ENCODE results near the gene TCL1B. TPM values are rescaled to one million over a fixed set of nuclear protein-coding genes. Genes with fewer than 3 reads are reported as not detected.

TCL1B gene
- total and polyA plus RNA-seq, 2 of the 4 experiments (the other 2 are of a cell fraction), result not detected

DNA sequence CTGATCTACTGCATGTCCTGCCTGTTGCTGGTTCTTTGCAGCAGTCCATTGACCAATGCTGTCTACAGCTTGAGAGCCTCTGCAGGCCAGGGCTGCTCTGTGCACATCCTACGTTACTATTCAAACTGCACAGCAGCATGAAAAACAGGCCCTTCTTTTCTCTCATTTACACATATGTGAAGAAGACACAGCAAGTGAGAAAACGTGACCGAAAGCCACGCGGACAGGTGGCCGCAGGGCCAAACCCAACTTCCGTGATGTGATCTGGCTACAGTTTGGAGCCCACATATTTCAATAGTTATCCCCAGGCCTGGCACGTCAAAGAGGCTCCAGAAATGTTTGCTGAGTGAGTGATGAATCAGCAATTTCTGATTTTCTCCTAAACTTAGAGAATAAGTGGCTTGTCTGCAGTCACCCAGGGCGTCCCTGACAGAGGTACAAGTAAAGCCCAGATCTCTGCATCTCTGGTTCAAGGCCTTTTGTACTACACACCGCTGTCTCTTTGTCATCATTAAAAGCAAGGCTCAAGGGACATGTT lies 17.9 kb upstream of the TCL1B start:
- H3K9me3 ChIP-seq (ENCODE audit: control insufficient read depth, insufficient read depth, low read length), result no peaks in the 10 kb centered on the region
- ChIA-PET CTCF (no interaction called here), POLR2A (ENCODE audit: unreplicated experiment) (no interaction called here)
- H4K20me1 ChIP-seq (ENCODE audit: insufficient read depth, low read length), result no peaks in the 10 kb centered on the region
- H4K8ac ChIP-seq (ENCODE audit: low read depth in 2 of 2, low read length in 2 of 2), result no peak overlapping the region
- no peaks in the 10 kb centered on the region for H3K9me1 ChIP-seq (ENCODE audit: insufficient read depth, low read length)
- intact Hi-C loops (cut with micrococcal nuclease) (no loop called here), dilution Hi-C loops (cut with HindIII; ENCODE audit: low sequenced_read_pairs, unreplicated experiment) (no loop called here), in situ Hi-C loops (cut with MboI; ENCODE audit: low sequenced_read_pairs) (no loop called here)
- no peaks in the 10 kb centered on the region for H3K4me1 ChIP-seq (ENCODE audit: control insufficient read depth, insufficient read depth, low read length)
- no peak overlapping the region for H4K91ac ChIP-seq (ENCODE audit: insufficient read depth, low read depth, low read length)
- H2AK5ac ChIP-seq (ENCODE audit: low read depth, low read length), result no peak overlapping the region
- ATAC-seq (ENCODE audit: low read depth) (no peak), DNase-seq (no peak)
- H2BK15ac ChIP-seq (ENCODE audit: low read depth, low read length), result no peak overlapping the region
- no peak overlapping the region for H2AK9ac ChIP-seq (replicated peaks; ENCODE audit: low read depth, low read length, poor library complexity)
- H3K56ac ChIP-seq (ENCODE audit: extremely low read depth, insufficient read depth, low read length), result no peak overlapping the region
- H3K36me3 ChIP-seq (ENCODE audit: control insufficient read depth, insufficient read depth, low read length), result no peaks in the 10 kb centered on the region
- H4K5ac ChIP-seq (ENCODE audit: low read depth, low read length), result no peak overlapping the region
- no peak overlapping the region for H2AFZ ChIP-seq (replicated peaks; ENCODE audit: low read length, poor library complexity)
- H2BK5ac ChIP-seq (ENCODE audit: low read depth, low read length, poor library complexity, severe bottlenecking), result no peak overlapping the region
- 38% methylated on average over 2 of the region's 10 CpGs; no CpG with 5 or more reads in 1 of the 2 experiments for WGBS, 2 experiments (ENCODE audit: extremely low coverage in 2 of 2, insufficient read length in 1 of 2)
- H3K9ac ChIP-seq (ENCODE audit: low read depth, low read length), result no peak overlapping the region
- H2BK120ac ChIP-seq (ENCODE audit: low read depth, low read length), result no peak overlapping the region
- no TSS peak for BruUV-seq (replicated peaks)
- TF ChIP-seq RFX5 (IDR thresholded peaks at IDR 0.05; ENCODE audit: low read depth, low read length) (no peak), MAFK (IDR thresholded peaks at IDR 0.05; ENCODE audit: low read depth, low read length) (peak; percentile 80)
- no peak overlapping the region for H2BK20ac ChIP-seq (ENCODE audit: low read depth, low read length)
- H3K4me3 ChIP-seq (ENCODE audit: insufficient read depth, low read depth, low read length), result no peak overlapping the region
- no peak overlapping the region for H3K14ac ChIP-seq (replicated peaks; ENCODE audit: low read depth, low read length)
- no peak overlapping the region for H3K4me2 ChIP-seq (ENCODE audit: low read depth, low read length)
- H3K27me3 ChIP-seq (ENCODE audit: control insufficient read depth, insufficient read depth, low read length), result no peaks in the 10 kb centered on the region
- no peaks in the 10 kb centered on the region for H3K79me1 ChIP-seq (ENCODE audit: low read depth in 1 of 2, low read length in 2 of 2)
- no peak overlapping the region for H3K18ac ChIP-seq (ENCODE audit: low read depth, low read length)
- H3K27ac ChIP-seq (ENCODE audit: insufficient read depth, low read length), result no peak overlapping the region
- H3K4ac ChIP-seq (ENCODE audit: low read depth, low read length), result no peak overlapping the region
- no peak overlapping the region for H3K23ac ChIP-seq (ENCODE audit: low read depth, low read length)

All from IMR-90 (cell line).